NCI-H1417 (cell line): ENCODE measurements around the gene MDP1.
"Not testable (repeated sequence)": the region's sequence is repeated elsewhere in the genome, so short reads cannot be mapped to it uniquely, and the experiment has no call there.

Source experiments
- DNase-seq, 3 experiments: peaks; one replicate each; lab custom pipeline; 2025; lab: John Stamatoyannopoulos, UW

Gene MDP1

DNA sequence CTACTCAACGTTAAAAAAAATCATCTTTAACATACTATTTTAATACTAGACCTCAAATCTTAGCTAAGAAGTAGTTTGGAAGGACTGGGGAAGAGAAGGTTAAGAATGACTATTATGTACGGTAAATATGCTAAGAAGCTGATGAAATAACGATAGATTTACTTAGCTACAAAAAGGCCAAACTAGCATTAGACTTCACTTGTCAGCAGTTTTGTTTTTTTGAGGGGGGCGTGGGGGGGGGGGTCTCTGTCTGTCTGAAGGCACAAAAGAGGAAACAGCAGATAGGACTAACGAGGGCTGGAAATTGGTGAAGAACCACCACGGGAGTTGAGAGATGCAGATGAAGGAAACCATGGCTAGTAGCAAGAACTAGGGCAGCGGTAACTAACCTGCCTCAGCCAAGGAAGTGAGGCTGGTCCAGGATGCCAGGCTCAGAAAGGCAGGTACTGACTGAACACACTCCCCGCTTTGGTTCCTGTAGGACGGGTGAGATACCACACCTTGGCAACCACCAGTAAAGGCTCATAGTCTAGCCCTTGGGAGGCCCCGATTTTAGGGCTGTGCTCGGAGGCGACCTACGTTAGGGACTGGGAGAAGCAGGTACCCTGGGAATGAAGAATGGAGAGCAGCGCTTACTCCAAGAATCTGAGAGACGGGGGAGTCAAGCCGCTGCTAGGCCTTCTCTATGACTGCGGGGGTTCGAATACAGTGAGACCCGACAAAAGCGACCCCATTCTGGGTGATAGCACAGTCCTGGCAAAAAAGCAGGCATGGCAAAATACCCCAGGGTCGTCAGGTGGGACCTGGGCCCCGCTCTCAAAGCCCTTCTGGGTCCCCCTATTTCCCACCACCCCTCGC, 15.6 kb upstream of the MDP1 start:
- peak in 1 of 3 experiments; percentile 58 for DNase-seq

- no peak for DNase-seq
Observed at GRCh38 chr14:24228902-24229301, 13.0 kb upstream of the MDP1 start.

DNA sequence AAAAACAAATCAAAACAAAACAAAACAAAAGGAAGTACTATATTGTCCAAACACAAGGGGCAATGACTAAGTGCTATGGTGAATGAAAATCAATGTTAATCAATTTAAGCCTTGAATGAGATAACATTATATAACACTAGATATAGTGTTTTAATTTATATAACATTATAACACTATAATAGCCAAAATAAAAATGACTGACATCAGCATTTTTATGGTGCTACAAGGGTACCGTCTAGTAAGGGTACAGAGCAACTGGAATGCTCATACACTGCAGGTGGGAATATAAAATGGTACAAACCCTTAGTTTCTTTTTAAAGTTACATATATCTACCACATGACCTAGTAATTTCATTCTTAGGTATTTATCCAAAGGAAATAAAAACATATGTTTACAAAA, 10.6 kb upstream of the MDP1 start:
- no peak for DNase-seq

GRCh38 chr14:24224618-24225071, 8.8 kb upstream of the MDP1 start:
- DNase-seq, result no peak

GRCh38 chr14:24222987-24223386, 7.1 kb upstream of the MDP1 start:
- DNase-seq, result not testable (repeated sequence)

GRCh38 chr14:24219521-24219920, 3.7 kb upstream of the MDP1 start:
- DNase-seq, result no peak

GRCh38 chr14:24219080-24219479, 3.2 kb upstream of the MDP1 start:
- no peak for DNase-seq

DNA sequence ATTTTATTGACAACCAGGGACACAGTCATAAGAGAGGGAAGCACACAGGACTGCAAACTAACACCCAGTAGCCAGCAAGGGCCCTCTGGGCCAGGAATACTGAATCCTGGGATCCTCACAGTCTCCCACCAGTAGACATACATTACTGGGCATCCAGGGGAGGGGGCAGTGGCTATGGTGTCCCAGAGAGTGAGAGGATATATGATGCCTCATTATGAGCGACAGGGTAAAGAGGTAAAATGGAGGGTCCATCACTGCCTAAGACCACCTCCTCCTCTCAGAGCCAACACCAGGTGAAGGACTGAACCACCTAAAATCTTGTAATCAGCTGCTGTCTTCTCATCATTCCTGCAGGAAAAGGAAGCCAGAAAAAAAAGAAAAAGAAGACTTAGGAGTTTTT, 1.0 kb upstream of the MDP1 start:
- not testable (repeated sequence) for DNase-seq

DNA sequence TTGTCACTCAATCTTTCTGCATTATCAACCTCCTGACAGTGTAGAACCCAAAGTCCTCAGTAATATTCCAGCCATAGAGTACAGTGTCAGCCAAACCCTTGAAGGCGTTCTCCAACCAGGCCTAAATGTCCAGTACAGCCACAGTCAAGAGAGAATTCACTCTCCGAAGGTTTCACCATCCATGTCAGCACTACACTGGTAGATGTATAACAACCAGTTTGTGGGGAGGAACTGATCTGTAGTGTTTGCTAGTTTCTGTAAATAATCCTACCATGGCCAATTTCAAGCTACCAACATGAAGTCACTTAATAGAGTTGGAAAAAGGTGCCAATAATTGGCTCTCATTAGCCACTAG, 456 bp upstream of the MDP1 start:
- DNase-seq, result no peak

DNA sequence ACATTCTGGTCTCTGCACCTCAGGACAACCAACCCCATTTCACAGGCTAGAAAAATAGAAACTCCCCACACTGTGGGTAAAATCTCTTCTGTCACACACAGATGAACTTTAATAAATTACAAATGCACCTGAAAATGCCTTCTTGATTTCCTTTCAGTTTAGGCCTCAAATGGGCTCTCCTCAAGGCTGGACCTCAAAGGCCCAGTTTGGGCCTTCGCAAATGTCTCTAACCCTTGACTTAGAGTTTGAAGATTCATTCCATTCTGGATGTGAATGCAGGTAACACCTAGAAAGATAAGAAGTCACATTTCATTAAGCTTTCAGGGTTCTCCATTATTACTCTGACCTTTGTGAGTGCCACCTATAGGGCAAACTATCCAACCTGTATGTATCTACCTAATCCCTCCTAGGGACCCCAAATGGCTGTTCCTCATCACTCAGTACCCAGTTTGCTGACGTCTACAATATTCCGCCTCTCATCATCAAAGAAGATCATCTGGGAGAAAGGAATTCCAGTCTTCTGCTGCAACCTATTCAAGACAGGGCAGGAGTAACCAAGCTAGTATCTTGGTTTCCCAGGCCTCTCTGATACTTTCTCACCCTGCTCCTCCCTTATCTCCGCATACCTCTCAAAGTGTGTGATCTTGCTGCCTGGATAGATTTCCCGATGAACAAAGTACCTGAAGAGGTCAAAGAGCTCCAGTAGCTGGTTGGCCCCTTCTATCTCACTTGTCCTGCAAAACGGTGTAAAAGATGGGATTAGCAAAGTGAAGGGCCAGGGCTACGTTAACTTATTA, 1.8 kb downstream of the MDP1 start:
- peak in 1 of 3 experiments; percentile 45 for DNase-seq

DNA sequence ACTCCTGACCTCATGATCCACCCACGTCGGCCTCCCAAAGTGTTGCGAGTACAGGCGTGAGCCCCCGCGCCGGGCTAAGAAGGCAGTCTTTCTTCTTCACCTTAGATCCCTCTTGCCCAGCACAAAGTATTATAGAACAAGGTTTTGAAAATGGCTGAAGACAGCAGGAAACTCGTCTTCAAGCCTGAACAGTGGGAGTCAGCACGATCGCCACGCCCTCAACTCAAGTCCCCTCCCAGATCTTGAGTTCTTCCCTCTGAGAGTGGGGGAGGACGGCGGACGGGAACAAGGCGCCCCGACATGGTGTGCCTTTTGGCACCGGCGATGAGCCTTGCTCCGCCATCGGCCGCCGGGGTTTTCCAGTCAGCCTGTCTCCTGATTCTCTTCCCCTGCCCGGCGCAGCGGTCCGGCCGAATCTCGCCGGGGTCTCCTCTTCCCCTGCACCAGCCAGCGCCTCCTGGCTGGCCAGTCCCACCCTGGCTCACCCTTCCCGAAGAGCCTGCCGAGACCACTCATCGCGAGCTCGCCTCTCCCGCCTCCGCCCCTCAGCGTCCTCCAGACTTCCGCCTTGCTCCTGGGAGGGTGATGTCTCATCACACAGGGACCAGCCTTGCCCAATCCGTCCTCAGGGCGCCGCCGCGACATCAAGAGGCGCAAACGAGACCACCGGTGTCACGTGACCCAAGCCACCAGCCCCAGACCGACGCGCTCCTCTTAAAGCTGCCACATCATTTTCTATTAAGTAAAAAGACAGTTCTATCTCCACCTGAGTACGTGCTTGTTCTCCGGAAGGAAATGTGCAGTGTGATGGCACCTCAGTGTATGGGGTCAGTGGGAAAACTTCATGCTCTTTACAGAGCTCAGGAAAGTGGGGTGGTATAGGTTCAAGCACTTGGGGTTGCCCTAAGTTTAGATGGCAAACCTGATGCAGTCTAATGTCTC, 2.7 kb downstream of the MDP1 start, which contains the start of gene CHMP4A:
Gene CHMP4A, minus strand, starts transcription at position 565 of the 942 bp plus-strand sequence. Its CDS starts 49 bp downstream, at position 516.
- DNase-seq, result peak; percentile 95 to 98 (median 98)

DNA sequence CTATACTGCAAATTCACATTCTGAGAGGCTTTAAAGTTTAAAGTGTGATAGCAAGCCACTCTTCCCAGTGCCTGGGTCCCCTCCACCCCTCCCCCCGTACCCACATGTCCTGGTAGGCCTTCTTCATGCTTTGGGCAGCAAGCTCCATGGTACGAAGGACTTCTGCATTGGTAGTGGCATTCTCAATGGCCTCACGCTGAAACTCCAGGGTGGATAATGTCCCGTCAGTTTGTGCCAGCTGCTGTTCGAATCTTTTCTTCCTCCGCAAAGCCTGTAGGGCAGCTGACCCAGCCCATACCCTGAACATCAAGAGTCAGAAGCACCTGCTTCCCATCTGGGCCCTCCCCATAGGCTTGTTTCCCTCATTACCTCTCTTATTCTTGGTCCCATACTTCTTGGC, 4.6 kb downstream of the MDP1 start:
- DNase-seq, result no peak

GRCh38 chr14:24207625-24208024, 8.2 kb downstream of the MDP1 start:
- no peak for DNase-seq

- DNase-seq, result no peak
Observed at GRCh38 chr14:24207104-24207551, 8.7 kb downstream of the MDP1 start.

DNA sequence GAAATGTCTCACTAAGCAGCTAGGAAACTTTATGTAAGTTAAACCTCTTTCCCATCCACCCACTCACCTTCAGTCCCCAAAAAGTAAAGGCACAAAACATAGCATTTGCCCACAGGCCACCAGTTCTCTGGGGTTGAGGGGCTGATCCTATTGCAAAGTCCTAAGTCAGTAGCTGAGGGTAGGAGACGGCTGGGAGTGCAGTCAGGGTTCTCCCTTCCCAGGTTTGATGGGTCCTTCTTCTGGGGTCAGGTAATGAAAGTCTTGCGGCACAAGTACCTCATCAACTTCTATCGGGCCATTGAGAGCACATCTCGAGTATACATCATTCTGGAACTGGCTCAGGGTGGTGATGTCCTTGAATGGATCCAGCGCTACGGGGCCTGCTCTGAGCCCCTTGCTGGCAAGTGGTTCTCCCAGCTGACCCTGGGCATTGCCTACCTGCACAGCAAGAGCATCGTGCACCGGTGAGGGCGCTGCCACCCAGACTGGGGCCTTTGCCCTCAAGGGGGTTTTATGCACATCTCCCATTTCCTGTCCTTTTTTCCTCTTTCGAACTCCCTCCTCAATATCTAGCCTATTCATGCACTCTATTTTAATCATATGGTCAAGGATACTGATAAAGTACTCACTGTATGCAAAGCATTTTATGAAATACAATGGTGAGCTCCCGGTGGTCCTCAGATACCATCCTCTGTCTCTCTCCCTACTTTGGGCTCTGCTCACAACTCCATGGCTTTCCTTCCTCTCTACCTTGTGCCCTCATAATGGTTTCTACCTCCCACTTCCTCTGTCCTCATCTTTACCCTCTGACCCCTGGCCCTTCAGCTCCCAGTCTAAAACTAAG, 9.4 kb downstream of the MDP1 start:
- DNase-seq, result no peak

- DNase-seq, result no peak
Observed at GRCh38 chr14:24204163-24205146, 11.4 kb downstream of the MDP1 start.

- not testable (repeated sequence) for DNase-seq
Observed at GRCh38 chr14:24203249-24203886, 12.5 kb downstream of the MDP1 start.

DNA sequence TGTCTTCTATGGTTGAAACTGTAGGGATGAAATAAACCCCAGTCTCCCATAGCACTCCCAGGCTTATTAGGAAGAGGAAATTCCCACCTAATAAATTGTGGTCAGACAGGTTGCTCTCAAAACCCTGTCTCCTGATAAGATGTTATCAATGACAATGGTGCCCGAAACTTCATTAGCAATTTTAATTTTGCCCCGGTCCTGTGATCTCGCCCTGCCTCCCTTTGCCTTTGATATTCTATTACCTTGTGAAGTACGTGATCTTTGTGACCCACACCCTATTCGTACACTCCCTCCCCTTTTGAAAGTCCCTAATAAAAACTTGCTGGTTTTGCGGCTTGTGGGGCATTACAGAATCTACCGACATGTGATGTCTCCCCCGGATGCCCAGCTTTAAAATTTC, 13.3 kb downstream of the MDP1 start:
- DNase-seq, result not testable (repeated sequence)
